Dermis blood vessel endothelial cell (primary cell): Measurements from ENCODE around the gene PCDHGB2. TPM values are rescaled to one million over a fixed set of nuclear protein-coding genes. Genes with fewer than 3 reads are reported as not detected.
"Not testable (repeated sequence)": the region's sequence is repeated elsewhere in the genome, so short reads cannot be mapped to it uniquely, and the experiment has no call there.

Experiments
- DNase-seq: peaks from one replicate; pipeline ENCODE4 v3.0.0; 2010
- total RNA-seq: library from RNA; depleted of rRNA; stranded (reverse); fragments of >200 nt; gene quantifications from 2 replicates; pipeline ENCODE4 v1.2.3, GENCODE V29; 2014

Gene PCDHGB2
- total RNA-seq, 1 donor from 2014 or later, result 0.51 TPM

DNA sequence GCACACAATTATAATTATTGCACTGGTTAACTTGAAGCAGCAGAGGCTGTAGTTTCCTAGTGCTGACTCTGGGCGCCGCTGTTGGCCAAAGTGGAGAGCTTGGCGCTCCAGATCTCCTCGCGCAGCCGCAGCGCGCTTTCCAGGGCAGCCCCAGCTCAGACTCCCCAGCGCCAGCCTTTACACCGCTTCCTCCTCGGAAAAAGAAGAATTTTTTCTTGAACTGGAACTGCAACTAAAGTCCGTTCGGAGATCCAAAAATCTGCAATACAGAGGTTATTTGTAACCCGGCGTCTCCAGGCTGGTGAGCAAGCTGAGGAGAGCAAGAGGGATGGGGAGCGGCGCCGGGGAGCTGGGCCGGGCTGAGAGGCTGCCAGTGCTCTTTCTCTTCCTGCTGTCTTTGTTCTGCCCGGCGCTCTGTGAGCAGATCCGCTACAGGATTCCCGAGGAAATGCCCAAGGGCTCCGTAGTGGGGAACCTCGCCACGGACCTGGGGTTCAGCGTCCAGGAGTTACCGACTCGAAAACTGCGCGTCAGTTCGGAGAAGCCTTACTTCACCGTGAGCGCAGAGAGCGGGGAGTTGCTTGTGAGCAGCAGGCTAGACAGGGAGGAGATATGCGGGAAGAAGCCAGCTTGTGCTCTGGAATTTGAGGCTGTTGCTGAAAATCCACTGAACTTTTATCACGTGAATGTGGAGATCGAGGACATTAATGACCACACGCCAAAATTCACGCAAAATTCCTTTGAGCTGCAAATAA, 27.9 kb downstream of the PCDHGB2 start, which contains the start of gene PCDHGB4:
Gene PCDHGB4 (plus strand): TSS at position 142 of the 755 bp plus-strand sequence. CDS start 187 bp downstream, at position 329.
- peak; percentile 67 for DNase-seq

GRCh38 chr5:141388661-141389060, 28.9 kb downstream of the PCDHGB2 start:
- no peak for DNase-seq

GRCh38 chr5:141389153-141390042, 29.6 kb downstream of the PCDHGB2 start:
- DNase-seq, result no peak

DNA sequence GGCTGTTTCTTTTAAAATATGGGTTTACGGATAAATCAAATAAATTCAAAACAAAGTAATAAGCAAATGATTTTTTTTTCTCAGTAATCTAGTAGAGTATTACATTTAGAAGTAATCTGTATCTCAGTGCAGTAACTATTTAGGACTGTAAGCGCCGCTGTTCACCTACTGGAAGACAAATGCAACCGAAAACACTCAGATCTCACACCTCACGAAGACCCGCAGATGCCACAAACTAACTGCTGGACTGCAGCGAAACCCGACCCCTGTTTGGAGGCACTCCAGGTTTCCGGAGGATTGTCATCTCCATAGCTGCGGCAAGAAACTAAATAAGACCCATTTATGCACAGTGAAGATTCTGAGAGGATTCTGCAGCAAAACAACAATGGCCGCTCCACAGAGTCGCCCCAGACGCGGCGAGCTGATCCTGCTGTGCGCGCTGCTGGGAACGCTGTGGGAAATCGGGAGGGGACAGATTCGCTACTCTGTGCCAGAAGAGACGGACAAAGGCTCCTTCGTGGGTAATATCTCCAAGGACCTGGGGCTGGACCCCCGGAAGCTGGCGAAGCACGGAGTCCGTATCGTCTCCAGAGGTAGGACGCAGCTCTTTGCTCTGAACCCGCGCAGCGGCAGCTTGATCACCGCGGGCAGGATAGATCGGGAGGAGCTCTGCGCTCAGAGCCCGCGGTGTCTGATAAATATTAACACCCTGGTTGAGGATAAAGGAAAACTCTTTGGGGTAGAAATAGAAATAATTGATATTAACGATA, 32.8 kb downstream of the PCDHGB2 start, which contains the start of gene PCDHGA8:
Gene PCDHGA8 (plus strand): TSS at position 205 of the 770 bp plus-strand sequence. CDS start 181 bp downstream, at position 386.
- no peak for DNase-seq

GRCh38 chr5:141393267-141393666, 33.5 kb downstream of the PCDHGB2 start:
- no peak for DNase-seq

GRCh38 chr5:141394401-141395187, 34.8 kb downstream of the PCDHGB2 start:
- DNase-seq, result not testable (repeated sequence)

GRCh38 chr5:141397756-141398551, 38.2 kb downstream of the PCDHGB2 start, which contains the start of gene PCDHGB5:
Gene PCDHGB5 (plus strand): TSS chr5:141397947. CDS start chr5:141398128, 181 bp downstream.
- DNase-seq, result peak; percentile 68

DNA sequence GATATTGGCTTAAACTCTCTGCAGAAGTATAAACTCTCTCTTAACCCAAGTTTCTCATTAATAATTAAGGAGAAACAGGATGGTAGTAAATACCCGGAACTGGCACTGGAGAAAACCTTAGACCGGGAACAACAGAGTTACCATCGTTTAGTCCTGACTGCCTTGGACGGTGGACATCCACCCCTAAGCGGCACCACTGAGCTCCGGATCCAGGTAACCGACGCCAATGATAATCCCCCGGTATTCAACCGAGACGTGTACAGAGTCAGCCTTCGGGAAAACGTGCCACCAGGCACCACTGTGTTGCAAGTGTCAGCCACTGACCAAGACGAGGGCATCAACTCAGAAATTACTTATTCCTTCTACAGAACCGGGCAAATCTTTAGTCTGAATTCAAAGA, 38.8 kb downstream of the PCDHGB2 start:
- DNase-seq, result no peak

- no peak for DNase-seq
Measured at GRCh38 chr5:141399555-141400258, 39.9 kb downstream of the PCDHGB2 start.

DNA sequence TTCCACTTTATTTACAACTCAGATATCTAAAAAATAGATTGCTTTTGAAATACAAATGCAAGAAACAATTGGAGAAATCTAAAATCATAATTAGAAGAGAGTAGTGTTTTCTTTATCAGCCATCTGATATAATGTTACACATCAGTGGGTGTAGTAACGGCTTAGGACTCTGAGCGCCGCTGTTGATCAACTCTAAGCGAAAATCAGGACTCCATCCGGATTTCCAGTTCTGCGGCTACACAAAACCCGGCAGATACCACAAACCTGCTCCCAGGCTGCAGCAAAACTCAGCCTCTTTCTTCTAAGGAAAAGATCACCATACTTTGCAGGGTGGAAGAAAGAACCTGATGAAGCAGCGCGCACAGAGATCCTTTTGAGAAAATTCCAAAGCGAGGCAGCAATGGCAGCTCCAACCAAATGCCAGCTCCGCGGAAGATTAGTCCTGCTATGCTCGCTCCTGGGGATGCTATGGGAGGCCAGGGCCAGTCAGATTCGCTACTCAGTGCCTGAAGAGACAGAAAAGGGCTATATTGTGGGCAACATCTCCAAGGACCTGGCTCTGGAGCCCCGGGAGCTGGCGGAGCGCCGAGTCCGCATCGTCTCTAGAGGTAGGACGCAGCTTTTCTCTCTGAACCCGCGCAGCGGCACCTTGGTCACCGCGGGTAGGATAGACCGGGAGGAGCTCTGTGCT, 42.9 kb downstream of the PCDHGB2 start, which contains the start of gene PCDHGA9:
Gene PCDHGA9 (plus strand): TSS at position 226 of the 691 bp plus-strand sequence. CDS start 175 bp downstream, at position 401.
- peak; percentile 63 for DNase-seq

GRCh38 chr5:141403387-141403786, 43.6 kb downstream of the PCDHGB2 start:
- no peak for DNase-seq

- peak; percentile 62 for DNase-seq
Measured at GRCh38 chr5:141407790-141408505, 48.2 kb downstream of the PCDHGB2 start, which contains the start of gene PCDHGB6. Gene PCDHGB6 (plus strand): TSS chr5:141408021. CDS start chr5:141408203, 182 bp downstream.

- no peak for DNase-seq
Measured at GRCh38 chr5:141409598-141410306, 50.0 kb downstream of the PCDHGB2 start.

DNA sequence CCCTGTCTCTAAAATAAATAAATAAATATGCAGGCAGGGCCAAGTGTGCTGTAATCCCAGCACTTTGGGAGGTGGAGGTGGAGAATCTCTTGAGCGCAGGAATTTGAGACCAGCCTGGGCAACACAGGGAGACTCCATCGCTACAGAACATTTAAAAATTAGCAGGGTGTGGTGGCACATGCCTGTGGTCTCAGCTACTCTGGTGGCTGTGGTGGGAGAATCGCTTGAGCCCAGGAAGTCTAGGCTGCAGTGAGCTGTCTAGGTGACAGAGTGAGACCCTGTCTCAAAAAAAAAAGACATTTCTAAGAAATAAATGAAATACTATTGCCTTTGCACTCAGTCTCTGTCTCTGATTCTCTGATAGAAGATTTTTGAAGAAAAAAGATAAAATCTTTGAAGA, 51.8 kb downstream of the PCDHGB2 start:
- DNase-seq, result no peak
